Inferior parietal cortex (tissue), 1 donor: ENCODE results near the gene TIMM44.
"Not testable (repeated sequence)": the region's sequence is repeated elsewhere in the genome, so short reads cannot be mapped to it uniquely, and the experiment has no call there.

Source experiments
- DNase-seq: peaks from one replicate; pipeline ENCODE4 v3.0.0-alpha.2; 2016; ENCODE audit errors: extremely low spot score

TIMM44 gene

DNA sequence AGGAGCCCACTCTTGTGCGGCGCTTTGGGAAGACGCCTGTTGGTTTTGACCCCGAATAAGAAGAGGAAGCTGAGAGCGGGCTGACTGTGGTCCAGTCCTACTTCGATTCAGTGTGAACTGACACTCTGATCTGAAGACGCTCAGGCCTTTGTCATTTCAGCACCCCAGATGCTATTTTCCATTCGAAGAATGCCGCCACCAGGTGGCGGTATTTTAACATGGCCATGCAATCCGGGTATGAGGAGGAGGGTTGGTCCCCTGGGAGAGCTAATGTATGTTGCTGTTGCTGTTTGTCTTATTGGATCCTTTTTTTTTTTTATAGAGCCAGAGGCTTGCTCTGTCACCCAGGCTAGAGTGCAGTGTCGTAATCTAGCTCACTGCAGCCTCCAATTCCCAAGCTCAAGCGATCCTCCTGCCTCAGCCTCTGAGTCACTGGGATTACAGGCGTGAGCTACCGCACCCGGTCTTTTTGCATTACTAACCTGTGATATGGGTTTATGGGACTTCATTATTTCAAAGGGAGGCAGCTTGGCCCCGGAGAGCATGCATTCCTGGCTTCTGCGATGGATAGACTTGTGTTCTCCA is 803 bp upstream of the TIMM44 start:
- DNase-seq: peak; percentile 97

DNA sequence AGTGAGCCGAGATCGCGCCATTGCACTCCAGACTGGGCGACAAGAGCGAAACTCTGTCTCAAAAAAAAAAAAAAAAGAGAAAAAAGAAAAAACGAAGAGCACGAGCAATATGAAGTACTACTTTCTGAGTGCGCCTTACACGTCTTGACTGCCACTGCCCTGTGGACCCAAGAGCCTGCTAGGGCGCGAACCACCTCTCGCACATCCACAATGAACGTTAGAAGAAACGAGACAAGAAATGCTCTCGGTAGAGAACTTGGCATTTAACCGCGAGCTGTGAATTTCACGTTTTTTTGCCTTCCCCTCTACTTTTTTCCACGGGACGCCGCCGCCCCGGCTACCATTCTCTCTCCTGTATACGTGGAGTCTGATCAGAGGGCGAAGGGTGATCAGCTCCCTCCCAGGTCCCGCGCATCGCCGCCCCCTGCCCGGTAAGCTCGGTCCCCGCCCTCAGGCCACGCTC is 454 bp downstream of the TIMM44 start:
- DNase-seq: no peak

GRCh38 chr19:7941895-7942596 is 1.4 kb downstream of the TIMM44 start:
- DNase-seq: no peak

- DNase-seq: no peak
Measured at GRCh38 chr19:7940841-7941240, 2.6 kb downstream of the TIMM44 start.

DNA sequence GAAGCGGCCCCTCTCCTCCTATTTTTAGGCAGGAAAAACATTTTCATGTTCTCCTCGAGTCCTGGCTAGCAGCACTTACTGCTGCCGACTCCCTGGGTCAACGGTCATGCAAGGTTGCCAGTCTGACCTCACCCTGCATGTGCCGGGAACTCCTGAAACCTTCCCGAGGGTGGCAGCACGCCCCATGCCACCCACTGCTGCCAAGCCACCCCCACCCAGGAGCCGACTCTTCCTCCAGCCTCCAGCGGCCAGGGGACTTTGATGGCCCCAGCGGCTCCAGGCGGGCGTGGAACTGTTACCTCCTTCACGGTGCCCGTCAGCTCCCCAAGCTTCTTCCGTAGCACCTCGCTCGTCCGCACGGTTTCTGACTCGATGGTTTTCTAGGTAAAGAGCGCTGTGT is 8.7 kb downstream of the TIMM44 start:
- no peak for DNase-seq

DNA sequence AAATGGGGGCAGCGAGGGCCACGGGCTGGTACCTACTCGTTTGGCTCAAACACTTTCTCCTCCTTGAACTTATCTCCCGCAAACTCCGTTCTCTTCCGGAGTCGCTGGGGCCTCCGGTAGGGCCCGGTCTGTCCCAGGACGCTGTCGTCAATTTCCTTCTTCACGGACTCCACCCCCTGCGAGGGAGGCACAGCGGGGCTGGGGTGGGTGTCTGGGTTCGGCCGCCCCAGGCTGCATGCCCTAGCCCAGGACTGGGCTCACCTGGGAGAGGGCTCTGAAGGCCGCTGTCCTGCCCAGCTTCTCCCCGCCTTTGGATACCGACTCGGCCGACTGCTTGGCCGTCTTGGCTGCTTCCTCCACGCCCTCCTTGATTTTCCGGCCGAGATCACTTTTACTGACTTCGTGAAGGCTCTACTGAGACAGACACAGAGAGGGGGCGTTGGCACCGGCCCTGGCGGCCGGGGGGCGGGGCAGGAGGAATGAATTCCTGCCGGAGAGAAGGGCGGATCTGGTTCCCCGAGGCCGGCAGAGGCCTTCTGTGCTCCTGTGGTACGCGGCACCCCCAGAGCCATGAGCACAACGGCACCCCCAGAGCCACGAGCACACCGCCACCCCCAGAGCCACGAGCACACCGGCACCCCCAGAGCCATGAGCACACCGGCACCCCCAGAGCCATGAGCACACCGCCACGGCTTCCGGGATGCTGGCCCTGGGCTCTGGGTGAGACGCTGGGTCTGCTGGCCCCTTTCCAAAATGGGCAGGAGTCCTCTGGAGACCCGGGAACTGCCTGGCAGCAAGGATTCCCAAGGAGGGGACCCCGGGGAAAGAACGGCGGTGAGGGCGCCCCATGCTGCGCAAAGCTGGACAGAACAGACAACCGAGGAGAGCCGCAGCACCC is 9.4 kb downstream of the TIMM44 start:
- DNase-seq: no peak

DNA sequence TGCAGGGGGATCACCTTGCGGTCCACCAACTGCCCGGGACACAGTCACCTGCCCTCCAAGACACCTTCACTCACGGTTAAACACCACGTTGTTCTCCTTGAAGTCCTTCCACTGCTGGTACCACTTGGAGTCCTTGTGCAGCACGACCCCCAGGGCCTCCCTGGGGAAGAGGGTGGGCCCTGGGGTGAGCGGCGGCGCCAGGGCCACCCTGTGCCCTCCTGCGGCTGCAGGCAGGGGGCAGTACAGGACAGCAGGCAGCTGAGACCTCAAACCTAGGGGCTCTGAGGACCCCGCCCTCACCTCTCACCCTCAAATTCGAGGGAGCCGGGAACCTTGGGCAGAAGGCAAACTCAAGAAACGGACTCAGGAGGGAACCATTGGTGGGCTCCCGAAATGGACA is 10.1 kb downstream of the TIMM44 start:
- DNase-seq: no peak

GRCh38 chr19:7932930-7933300 is 10.6 kb downstream of the TIMM44 start:
- no peak for DNase-seq

- DNase-seq: no peak
Measured at GRCh38 chr19:7932276-7932929, 11.1 kb downstream of the TIMM44 start.

GRCh38 chr19:7931221-7932061 is 12.0 kb downstream of the TIMM44 start:
- no peak for DNase-seq

- DNase-seq: no peak
Measured at GRCh38 chr19:7930765-7931164, 12.7 kb downstream of the TIMM44 start.

- DNase-seq: not testable (repeated sequence)
Measured at GRCh38 chr19:7930030-7930429, 13.4 kb downstream of the TIMM44 start.

DNA sequence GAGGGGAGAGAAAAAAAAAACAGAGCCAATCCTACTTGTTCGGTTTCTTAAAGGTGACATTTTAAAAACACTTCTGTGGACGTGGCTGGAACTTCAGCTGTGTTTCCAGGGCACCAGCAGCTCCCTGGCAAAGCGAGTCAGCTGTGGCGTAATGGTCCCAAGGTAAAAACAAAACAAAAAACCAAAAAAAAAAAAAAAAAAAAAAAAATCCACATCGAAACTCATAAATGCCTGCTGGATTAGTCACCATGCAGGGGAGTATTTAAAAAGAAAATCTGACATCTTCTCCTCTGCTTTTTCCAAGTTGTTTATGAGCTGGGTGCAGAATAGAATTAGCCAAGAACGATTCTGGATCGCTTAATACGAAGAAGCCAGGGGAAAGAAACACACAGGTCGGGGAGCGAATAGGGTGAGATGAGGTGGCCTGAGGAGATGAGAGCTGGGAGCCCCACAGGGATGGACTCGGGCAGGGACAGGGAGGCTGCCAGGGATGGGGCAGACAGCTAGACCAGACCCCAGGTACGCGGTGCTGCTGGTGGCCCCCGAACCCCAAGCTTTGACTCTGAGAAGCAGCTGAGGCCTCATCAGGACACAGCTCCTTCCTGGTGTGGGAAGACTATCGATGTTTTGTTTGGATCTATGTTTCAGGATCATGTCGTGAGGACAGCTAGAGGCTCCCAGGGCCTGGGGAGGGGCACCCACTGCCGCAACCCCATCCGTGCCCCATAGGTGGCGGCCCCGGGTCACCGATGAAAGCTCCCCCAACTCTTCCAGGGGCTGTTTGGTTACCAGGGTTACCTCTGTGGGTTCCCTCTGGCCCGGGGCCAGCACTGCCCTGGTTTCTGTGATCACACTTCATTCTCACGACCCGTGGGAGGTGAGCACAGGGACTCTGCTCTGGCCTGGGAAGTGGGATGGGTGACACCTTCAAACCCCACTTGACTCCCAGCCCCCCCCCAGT is 14.4 kb downstream of the TIMM44 start:
- peak; percentile 34 for DNase-seq

DNA sequence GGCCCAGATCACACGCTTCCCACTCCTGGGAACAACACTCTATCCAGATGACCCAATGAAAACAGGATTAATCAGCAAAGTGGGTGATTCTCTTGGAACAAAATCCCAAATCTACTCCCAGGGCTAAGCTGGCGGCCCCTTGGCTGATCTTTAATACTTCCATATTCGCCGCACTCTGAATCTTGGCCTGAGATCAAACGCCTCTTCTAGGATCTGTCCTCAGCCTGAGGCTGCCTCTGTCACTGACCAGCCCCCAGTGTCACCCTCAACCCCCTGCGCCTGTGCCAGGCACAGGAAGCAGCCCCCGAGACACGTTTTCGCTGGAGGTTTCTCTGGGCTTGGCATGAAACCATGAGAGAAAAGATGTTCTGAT is 15.1 kb downstream of the TIMM44 start:
- DNase-seq: no peak

GRCh38 chr19:7927605-7928333 is 15.7 kb downstream of the TIMM44 start:
- no peak for DNase-seq

GRCh38 chr19:7926727-7927604 is 16.5 kb downstream of the TIMM44 start:
- DNase-seq: no peak

DNA sequence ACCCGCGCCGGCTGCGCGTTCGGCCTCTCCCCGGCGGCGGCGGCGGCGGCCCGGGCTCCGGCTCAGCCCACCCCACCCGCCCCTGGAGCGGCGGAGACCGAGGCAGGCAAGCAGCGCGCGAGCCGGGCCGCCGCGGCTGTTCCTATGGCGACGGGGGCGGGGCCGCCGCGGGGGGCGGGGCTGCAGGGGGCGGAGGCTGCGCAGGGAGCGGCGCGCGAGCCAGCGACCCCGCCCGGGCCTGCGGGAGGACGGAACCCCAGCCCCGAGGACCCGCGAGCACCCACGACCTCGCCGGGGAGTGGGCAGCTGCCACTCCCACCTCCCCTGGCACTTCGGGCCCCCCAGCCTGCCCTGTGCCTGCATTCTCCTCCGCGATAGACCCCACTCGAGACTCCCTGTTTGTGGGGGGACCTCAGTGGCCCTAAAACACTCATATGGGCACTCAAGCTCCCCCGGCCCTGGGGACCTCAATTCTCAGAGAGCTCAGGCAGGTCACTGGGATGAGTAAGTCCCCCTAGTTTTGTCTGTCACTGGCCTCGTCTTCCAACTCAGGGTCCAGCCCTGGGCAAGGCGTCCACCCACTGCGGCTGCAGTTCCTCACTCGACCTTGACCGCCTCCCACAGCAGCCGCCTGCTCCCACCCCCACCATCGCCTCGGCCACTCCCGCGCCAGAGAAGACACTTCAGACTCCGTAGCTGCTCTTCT is 17.3 kb downstream of the TIMM44 start, which contains the start of gene CTXN1:
Gene CTXN1, minus strand, starts transcription at position 115 of the 706 bp plus-strand sequence. CDS start 597 bp downstream, outside the sequence.
- no peak for DNase-seq
